Memory B cell (primary cell): ENCODE results near the gene LYST.

Source experiments
- ATAC-seq: fragments of 150-1000 bp; cut with Tn5 transposase; 2 replicates; pipeline ENCODE4 v1.10.0; 2021; ENCODE audit warnings: low read depth, mild to moderate bottlenecking, moderate library complexity
- DNase-seq, 2 donors: peaks; one replicate each; pipeline ENCODE4 v3.0.0; 2022; ENCODE audit warnings: low spot score in 2 of 2
- H3K27ac Mint-ChIP-seq: one replicate; pipeline ENCODE4 v1.8.0; 2022; ENCODE audit warnings: mild to moderate bottlenecking, moderate library complexity, mixed read lengths
- H3K27me3 Mint-ChIP-seq: one replicate; pipeline ENCODE4 v1.8.0; 2022; ENCODE audit warnings: mixed read lengths
- H3K36me3 Mint-ChIP-seq: one replicate; pipeline ENCODE4 v1.8.0; 2022; ENCODE audit warnings: mild to moderate bottlenecking, mixed read lengths
- H3K4me1 Mint-ChIP-seq: one replicate; pipeline ENCODE4 v1.8.0; 2022; ENCODE audit warnings: mixed read lengths
- H3K4me3 Mint-ChIP-seq: one replicate; pipeline ENCODE4 v1.8.0; 2022; ENCODE audit warnings: mild to moderate bottlenecking, moderate library complexity, mixed read lengths
- H3K9me3 Mint-ChIP-seq: one replicate; pipeline ENCODE4 v1.8.0; 2022; ENCODE audit warnings: mixed read lengths

Gene LYST

GRCh38 chr1:235874261-235874660, 7.6 kb upstream of the LYST start:
- Mint-ChIP-seq H3K4me1 (peaks cover 17% of the 10 kb centered on the region), H3K27me3 (no peaks in the 10 kb centered on the region), H3K4me3 (no peak overlapping the region), H3K9me3 (no peaks in the 10 kb centered on the region), H3K27ac (no peak overlapping the region), H3K36me3 (no peaks in the 10 kb centered on the region)
- ATAC-seq = no peak
- DNase-seq = no peak

GRCh38 chr1:235873571-235873970, 6.9 kb upstream of the LYST start:
- DNase-seq = no peak
- no peaks in the 10 kb centered on the region for H3K9me3 Mint-ChIP-seq
- H3K27me3 Mint-ChIP-seq = no peaks in the 10 kb centered on the region
- no peak for ATAC-seq
- no peaks in the 10 kb centered on the region for H3K36me3 Mint-ChIP-seq
- H3K4me3 Mint-ChIP-seq = no peak overlapping the region
- peaks cover 14% of the 10 kb centered on the region for H3K4me1 Mint-ChIP-seq
- H3K27ac Mint-ChIP-seq = no peak overlapping the region

GRCh38 chr1:235873045-235873444, 6.3 kb upstream of the LYST start:
- H3K4me3 Mint-ChIP-seq = no peak overlapping the region
- H3K27me3 Mint-ChIP-seq = no peaks in the 10 kb centered on the region
- no peaks in the 10 kb centered on the region for H3K36me3 Mint-ChIP-seq
- ATAC-seq = no peak
- H3K4me1 Mint-ChIP-seq = peaks cover 14% of the 10 kb centered on the region
- H3K9me3 Mint-ChIP-seq = no peaks in the 10 kb centered on the region
- H3K27ac Mint-ChIP-seq = no peak overlapping the region
- no peak for DNase-seq

- H3K36me3 Mint-ChIP-seq = no peaks in the 10 kb centered on the region
- H3K4me3 Mint-ChIP-seq = no peak overlapping the region
- peaks cover 16% of the 10 kb centered on the region for H3K4me1 Mint-ChIP-seq
- no peak overlapping the region for H3K27ac Mint-ChIP-seq
- H3K27me3 Mint-ChIP-seq = no peaks in the 10 kb centered on the region
- H3K9me3 Mint-ChIP-seq = no peaks in the 10 kb centered on the region
- DNase-seq (no peak), ATAC-seq (no peak)
Observed at GRCh38 chr1:235872270-235872669, 5.6 kb upstream of the LYST start.

- H3K4me3 Mint-ChIP-seq = peak overlapping the region; percentile 97
- no peaks in the 10 kb centered on the region for H3K27me3 Mint-ChIP-seq
- peaks cover 31% of the 10 kb centered on the region for H3K4me1 Mint-ChIP-seq
- H3K9me3 Mint-ChIP-seq = no peaks in the 10 kb centered on the region
- peak overlapping the region; percentile 100 for H3K27ac Mint-ChIP-seq
- peaks cover 7% of the 10 kb centered on the region for H3K36me3 Mint-ChIP-seq
- ATAC-seq (peak; percentile 54), DNase-seq (peak; percentile 47 to 65)
Observed at GRCh38 chr1:235867903-235868469, 1.3 kb upstream of the LYST start.

DNA sequence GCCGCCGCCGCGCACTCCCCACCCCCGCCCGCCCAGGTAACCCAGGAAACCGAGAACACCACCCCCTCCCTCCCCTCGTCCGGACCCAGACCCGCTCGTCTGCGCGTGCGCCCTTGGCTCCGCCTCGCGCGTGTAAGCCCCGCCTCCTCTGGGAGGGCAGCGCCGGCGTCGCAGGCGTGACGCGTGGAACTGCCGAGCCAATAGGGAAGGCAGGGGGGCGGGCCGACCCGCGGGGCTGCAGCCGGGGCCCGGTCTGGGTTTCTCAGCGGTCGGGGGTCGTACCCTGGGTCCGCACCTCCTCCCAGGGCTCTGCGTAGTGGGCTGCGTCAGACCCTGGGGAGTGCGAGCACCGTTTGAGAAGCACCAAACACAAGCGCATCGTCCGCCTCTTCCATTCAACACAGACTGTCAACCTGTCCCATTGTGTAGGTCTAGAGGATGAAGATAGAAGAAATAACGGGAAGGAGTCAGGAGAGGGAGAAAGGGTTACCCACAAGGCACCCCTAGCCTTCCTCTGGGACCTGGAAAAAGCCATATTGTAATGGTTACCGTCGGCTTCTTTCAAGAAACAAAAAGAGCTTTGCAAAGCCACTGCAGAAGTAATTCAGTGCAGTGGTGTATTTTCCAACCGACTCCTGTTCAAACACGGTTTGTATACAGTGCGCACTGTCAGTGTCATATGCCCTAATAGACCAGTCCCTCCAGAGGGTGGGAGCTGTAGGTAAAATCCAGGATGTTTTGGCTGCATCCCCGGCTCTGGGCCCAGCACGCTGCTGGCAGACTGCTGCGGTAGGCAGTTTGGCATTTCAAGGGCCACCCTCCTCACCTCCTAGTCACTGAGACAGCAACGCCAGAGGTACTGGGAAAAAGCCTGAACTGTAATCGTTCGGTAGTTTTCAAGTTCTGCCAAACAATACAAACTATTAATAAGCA, 473 bp upstream of the LYST start:
- Mint-ChIP-seq H3K4me3 (peak overlapping the region; percentile 97), H3K27me3 (no peaks in the 10 kb centered on the region), H3K4me1 (peaks cover 33% of the 10 kb centered on the region), H3K36me3 (peaks cover 7% of the 10 kb centered on the region), H3K27ac (peak overlapping the region; percentile 100), H3K9me3 (no peaks in the 10 kb centered on the region)
- peak; percentile 57 for ATAC-seq
- DNase-seq = peak; percentile 99

GRCh38 chr1:235865565-235866204, 1.0 kb downstream of the LYST start:
- H3K4me1 Mint-ChIP-seq = peaks cover 33% of the 10 kb centered on the region
- peak overlapping the region; percentile 100 for H3K27ac Mint-ChIP-seq
- H3K9me3 Mint-ChIP-seq = no peaks in the 10 kb centered on the region
- ATAC-seq = peak; percentile 2
- peak overlapping the region; percentile 97 for H3K4me3 Mint-ChIP-seq
- H3K27me3 Mint-ChIP-seq = no peaks in the 10 kb centered on the region
- peaks cover 7% of the 10 kb centered on the region for H3K36me3 Mint-ChIP-seq
- no peak for DNase-seq

- H3K4me1 Mint-ChIP-seq = peaks cover 33% of the 10 kb centered on the region
- no peaks in the 10 kb centered on the region for H3K27me3 Mint-ChIP-seq
- ATAC-seq (no peak), DNase-seq (no peak)
- H3K36me3 Mint-ChIP-seq = peaks cover 7% of the 10 kb centered on the region
- H3K4me3 Mint-ChIP-seq = peak overlapping the region; percentile 15
- peak overlapping the region; percentile 100 for H3K27ac Mint-ChIP-seq
- no peaks in the 10 kb centered on the region for H3K9me3 Mint-ChIP-seq
Observed at GRCh38 chr1:235864931-235865525, 1.7 kb downstream of the LYST start.

GRCh38 chr1:235864469-235864868, 2.2 kb downstream of the LYST start:
- peak overlapping the region; percentile 100 for H3K27ac Mint-ChIP-seq
- ATAC-seq (no peak), DNase-seq (no peak)
- no peak overlapping the region for H3K4me3 Mint-ChIP-seq
- H3K9me3 Mint-ChIP-seq = no peaks in the 10 kb centered on the region
- H3K27me3 Mint-ChIP-seq = no peaks in the 10 kb centered on the region
- peaks cover 29% of the 10 kb centered on the region for H3K4me1 Mint-ChIP-seq
- H3K36me3 Mint-ChIP-seq = peaks cover 7% of the 10 kb centered on the region

GRCh38 chr1:235863699-235864093, 3.0 kb downstream of the LYST start:
- Mint-ChIP-seq H3K27ac (peak overlapping the region; percentile 70), H3K9me3 (no peaks in the 10 kb centered on the region), H3K27me3 (no peaks in the 10 kb centered on the region), H3K4me3 (no peak overlapping the region), H3K36me3 (peaks cover 7% of the 10 kb centered on the region), H3K4me1 (peaks cover 29% of the 10 kb centered on the region)
- ATAC-seq (no peak), DNase-seq (no peak)

GRCh38 chr1:235861857-235862256, 4.8 kb downstream of the LYST start:
- Mint-ChIP-seq H3K36me3 (peaks cover 11% of the 10 kb centered on the region), H3K9me3 (peaks cover 2% of the 10 kb centered on the region), H3K4me3 (no peak overlapping the region), H3K27me3 (no peaks in the 10 kb centered on the region), H3K4me1 (peaks cover 29% of the 10 kb centered on the region), H3K27ac (no peak overlapping the region)
- ATAC-seq (no peak), DNase-seq (no peak)

DNA sequence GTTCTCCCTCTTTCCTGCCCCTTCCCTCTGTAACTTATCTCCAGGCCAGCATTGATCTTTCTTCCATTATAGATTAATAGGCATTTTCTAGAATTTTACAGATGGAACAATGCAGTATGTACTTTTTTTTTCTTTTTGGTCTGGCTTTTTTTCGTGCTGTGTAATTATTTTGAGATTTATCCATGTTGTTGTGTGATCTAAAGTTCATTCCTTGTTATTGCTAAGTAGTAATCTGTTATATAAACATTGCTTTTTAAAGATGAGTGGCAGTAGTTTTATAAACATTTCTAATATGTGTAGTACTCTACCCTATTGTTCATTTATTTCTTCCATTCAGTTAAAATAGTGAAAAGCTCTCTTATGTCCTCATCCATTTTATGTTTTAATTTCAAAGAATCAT, 5.9 kb downstream of the LYST start:
- peaks cover 26% of the 10 kb centered on the region for H3K4me1 Mint-ChIP-seq
- no peaks in the 10 kb centered on the region for H3K27me3 Mint-ChIP-seq

GRCh38 chr1:235859789-235860188, 6.9 kb downstream of the LYST start:
- H3K4me3 Mint-ChIP-seq = no peak overlapping the region
- H3K9me3 Mint-ChIP-seq = peaks cover 2% of the 10 kb centered on the region
- H3K27ac Mint-ChIP-seq = no peak overlapping the region
- peaks cover 7% of the 10 kb centered on the region for H3K36me3 Mint-ChIP-seq
- DNase-seq (no peak), ATAC-seq (no peak)
- no peaks in the 10 kb centered on the region for H3K27me3 Mint-ChIP-seq
- peaks cover 20% of the 10 kb centered on the region for H3K4me1 Mint-ChIP-seq

More for the DNA sequence above, 5.9 kb downstream of the LYST start:
- H3K4me3 Mint-ChIP-seq = no peak overlapping the region
- no peak for DNase-seq
- peaks cover 2% of the 10 kb centered on the region for H3K9me3 Mint-ChIP-seq
- H3K27ac Mint-ChIP-seq = no peak overlapping the region
- H3K36me3 Mint-ChIP-seq = peaks cover 9% of the 10 kb centered on the region
- no peak for ATAC-seq

- Mint-ChIP-seq H3K4me1 (peaks cover 20% of the 10 kb centered on the region), H3K27me3 (no peaks in the 10 kb centered on the region), H3K36me3 (peaks cover 4% of the 10 kb centered on the region), H3K9me3 (peaks cover 2% of the 10 kb centered on the region), H3K4me3 (no peak overlapping the region), H3K27ac (no peak overlapping the region)
- no peak for DNase-seq
- ATAC-seq = no peak
Observed at GRCh38 chr1:235858766-235859165, 7.9 kb downstream of the LYST start.
